Transverse colon (tissue), 4 donors: ENCODE measurements around the gene SPACA5. TPM values are rescaled to one million over a fixed set of nuclear protein-coding genes. Genes with fewer than 3 reads are reported as not detected.
"Not testable (repeated sequence)": the region's sequence is repeated elsewhere in the genome, so short reads cannot be mapped to it uniquely, and the experiment has no call there.

Experiments
- DNase-seq: peaks from one replicate; pipeline ENCODE4 v3.0.0-alpha.2; 2019
- H3K27ac ChIP-seq, 4 donors: fragments of 200-600 bp; sonication (generic); 2 replicates each; pipeline ENCODE4 v1.5.1; 2016 to 2018; ENCODE audit warnings: inconsistent platforms in 4 of 4
- H3K27me3 ChIP-seq: fragments of 200-600 bp; sonication (generic); 2 replicates; pipeline ENCODE4 v1.5.1; 2017; ENCODE audit warnings: inconsistent platforms
- H3K36me3 ChIP-seq, 4 donors: fragments of 200-600 bp; sonication (generic); 2 replicates each; pipeline ENCODE4 v1.5.1; 2017 to 2019; ENCODE audit warnings: inconsistent platforms in 4 of 4
- H3K4me1 ChIP-seq, 4 donors: fragments of 200-600 bp; sonication (generic); 2 replicates each; pipeline ENCODE4 v1.5.1; 2017 to 2020; ENCODE audit warnings: inconsistent platforms in 4 of 4
- H3K4me3 ChIP-seq, 4 donors: fragments of 200-600 bp; sonication (generic); 1 replicate in 1 of 4; 2 replicates in 3 of 4; pipeline versions ENCODE4 v1.5.1 to v1.6.1; 2017 to 2019; ENCODE audit warnings: inconsistent platforms in 4 of 4
- H3K9me3 ChIP-seq, 2 donors: fragments of 200-600 bp; sonication (generic); 2 replicates each; pipeline ENCODE4 v1.5.1; 2017 to 2019; ENCODE audit warnings: inconsistent platforms in 2 of 2
- CTCF ChIP-seq, 5 experiments: fragments of 200-600 bp in 3 of 5; fragments of 450-650 bp in 2 of 5; sonication (generic) in 3 of 5; IDR thresholded peaks; 1 replicate in 2 of 5; 2 replicates in 3 of 5; pipeline ENCODE4 v1.5.1; 2016 to 2017; ENCODE audit warnings: antibody characterized with exemption in 5 of 5, inconsistent platforms in 3 of 5, mild to moderate bottlenecking in 2 of 5, moderate library complexity in 1 of 5
- EP300 ChIP-seq: sonication (generic); formaldehyde crosslinking; IDR thresholded peaks from one replicate; pipeline ENCODE4 v1.6.1; 2017; ENCODE audit warnings: antibody characterized with exemption, low read depth
- POLR2A ChIP-seq: fragments of 450-650 bp; IDR thresholded peaks from one replicate; pipeline ENCODE4 v1.6.1; 2016; ENCODE audit warnings: antibody characterized with exemption, mild to moderate bottlenecking, moderate library complexity
- POLR2AphosphoS5 ChIP-seq, 3 donors: sonication (generic); formaldehyde crosslinking; IDR thresholded peaks; one replicate each; pipeline ENCODE4 v1.6.1; 2016; ENCODE audit warnings: antibody characterized with exemption in 3 of 3
- WGBS, 2 donors: methylation state at CpG; one replicate each; pipeline ENCODE4 v1.1.5; 2018; ENCODE audit warnings: low coverage in 1 of 2; 5-methylcytosine and 5-hydroxymethylcytosine counted together
- in situ Hi-C, 4 donors: fragments of 200-750 bp; cut with MboI; loops; one replicate each; pipeline versions ENCODE4 v1.15.0 to v1.15.1; 2017; ENCODE audit warnings: low sequenced_read_pairs in 3 of 4, low pct_ligation_motif_present in 1 of 4, low pct_unique_long_range_greater_than_20kb in 1 of 4
- intact Hi-C: fragments of 100-400 bp; cut with DNase I; formaldehyde crosslinking; loops from one replicate; pipeline ENCODE4 v1.15.1; 2023; ENCODE audit warnings: low total_unique reads
- total RNA-seq, 4 donors: library from RNA; depleted of rRNA; stranded (reverse); fragments of >200 nt; gene quantifications; one replicate each; pipeline ENCODE4 v1.1.0, GENCODE V29; 2016

The SPACA5 gene
- not detected for total RNA-seq

GRCh38 chrX:48006688-48007087, at the start of gene SPACA5:
Gene SPACA5, plus strand, starts transcription at chrX:48006988. Its CDS starts 815 bp downstream, at chrX:48007803.
- H3K9me3 ChIP-seq, DNase-seq, H3K27me3 ChIP-seq, intact Hi-C loops, H3K4me3 ChIP-seq, in situ Hi-C loops, H3K4me1 ChIP-seq, H3K36me3 ChIP-seq, H3K27ac ChIP-seq: not testable (repeated sequence)
- no CpG with 5 or more reads among the region's 8 CpGs for WGBS, 2 donors

- 79% methylated on average over 3 of the region's 4 CpGs; no CpG with 5 or more reads in 1 of the 2 donors for WGBS, 2 donors
- intact Hi-C loops, in situ Hi-C loops: not testable (repeated sequence)
These were observed 48.6 kb upstream of the SPACA5 start for GRCh38 chrX:47958206-47958605.

DNA sequence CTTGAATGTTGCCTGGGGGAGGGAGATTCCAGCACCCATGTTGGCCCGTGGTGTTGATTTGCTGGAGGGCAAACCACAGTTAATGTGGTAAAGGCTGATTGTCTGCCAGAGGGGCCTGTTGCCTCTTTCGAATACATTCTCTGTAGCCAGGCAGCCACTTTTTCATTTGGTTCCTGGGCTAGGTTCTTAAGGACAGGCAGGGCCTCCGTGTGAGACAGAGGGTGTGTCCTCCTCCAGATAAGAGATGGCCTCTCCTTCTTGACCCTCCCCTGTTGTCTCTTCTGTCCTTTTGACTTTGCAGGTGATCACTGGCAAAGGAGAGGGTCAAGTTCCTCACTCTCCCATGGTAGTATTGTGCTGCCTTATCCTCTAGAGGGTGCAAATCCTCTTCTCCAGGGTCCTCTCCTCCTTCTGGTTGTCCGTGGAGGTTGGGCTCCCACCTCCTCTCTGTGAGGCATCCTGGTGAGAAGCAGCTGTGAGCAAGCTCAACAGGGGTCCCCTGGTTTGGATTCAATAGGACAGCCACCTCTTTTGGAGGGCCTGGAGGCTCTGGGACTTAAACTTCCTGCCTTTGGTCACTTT, 47.9 kb upstream of the SPACA5 start:
- 20 to 52% methylated on average over 1 to 4 of the region's 4 CpGs for WGBS, 2 donors
- Histone ChIP-seq H3K27ac (no peak overlapping the region), H3K27me3 (no peaks in the 10 kb centered on the region), H3K4me1 (no peaks in the 10 kb centered on the region), H3K9me3 (no peaks in the 10 kb centered on the region), H3K36me3 (no peaks in the 10 kb centered on the region), H3K4me3 (no peak overlapping the region)
- TF ChIP-seq POLR2AphosphoS5 (IDR thresholded peaks at IDR 0.05) (no peak), POLR2A (no peak), EP300 (no peak), CTCF (IDR thresholded peaks at IDR 0.05) (peak in 1 of 5 experiments; percentile 13)
- in situ Hi-C loops (no loop called here), intact Hi-C loops (no loop called here)
- no peak for DNase-seq

More at GRCh38 chrX:47958206-47958605, 48.6 kb upstream of the SPACA5 start:
- H3K4me1 ChIP-seq, DNase-seq, H3K9me3 ChIP-seq, H3K4me3 ChIP-seq, H3K27ac ChIP-seq, H3K27me3 ChIP-seq, H3K36me3 ChIP-seq: not testable (repeated sequence)

DNA sequence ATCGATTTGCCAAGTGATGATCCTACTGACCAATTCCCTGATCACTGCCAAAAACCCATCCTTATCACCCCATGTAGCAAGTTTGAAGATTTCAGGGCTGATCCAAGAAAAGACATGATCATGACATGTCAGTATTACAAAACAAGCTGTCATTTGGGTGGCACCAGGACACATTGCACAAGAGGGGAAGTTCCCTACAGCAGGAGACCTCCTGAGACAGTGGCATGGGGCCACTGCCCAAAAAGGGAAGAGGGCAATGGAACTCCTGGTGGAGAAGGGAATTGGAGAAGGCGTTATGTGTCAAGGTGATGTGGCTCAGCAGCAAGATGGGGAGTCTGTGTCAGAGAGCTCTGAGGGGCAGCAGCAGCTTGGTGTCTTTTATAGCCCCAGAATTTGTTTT, 46.4 kb upstream of the SPACA5 start:
- WGBS, 2 donors, result 61% methylated on average over 2 of the region's 2 CpGs; no CpG with 5 or more reads in 1 of the 2 donors
- H3K4me1 ChIP-seq, result no peaks in the 10 kb centered on the region
- no peak overlapping the region for H3K4me3 ChIP-seq
- H3K9me3 ChIP-seq, result no peaks in the 10 kb centered on the region
- TF ChIP-seq EP300 (no peak), POLR2AphosphoS5 (IDR thresholded peaks at IDR 0.05) (no peak), CTCF (IDR thresholded peaks at IDR 0.05) (no peak), POLR2A (no peak)
- no peak for DNase-seq
- intact Hi-C loops, result no loop called here
- H3K27ac ChIP-seq, result no peak overlapping the region
- in situ Hi-C loops, result no loop called here
- H3K27me3 ChIP-seq, result no peaks in the 10 kb centered on the region
- no peaks in the 10 kb centered on the region for H3K36me3 ChIP-seq

GRCh38 chrX:47961830-47962229, 45.0 kb upstream of the SPACA5 start:
- H3K36me3 ChIP-seq, H3K27me3 ChIP-seq, DNase-seq, H3K9me3 ChIP-seq, H3K4me3 ChIP-seq, in situ Hi-C loops, intact Hi-C loops, H3K4me1 ChIP-seq, H3K27ac ChIP-seq: not testable (repeated sequence)
- WGBS, 2 donors, result 83 to 100% methylated on average over 2 to 6 of the region's 6 CpGs

DNA sequence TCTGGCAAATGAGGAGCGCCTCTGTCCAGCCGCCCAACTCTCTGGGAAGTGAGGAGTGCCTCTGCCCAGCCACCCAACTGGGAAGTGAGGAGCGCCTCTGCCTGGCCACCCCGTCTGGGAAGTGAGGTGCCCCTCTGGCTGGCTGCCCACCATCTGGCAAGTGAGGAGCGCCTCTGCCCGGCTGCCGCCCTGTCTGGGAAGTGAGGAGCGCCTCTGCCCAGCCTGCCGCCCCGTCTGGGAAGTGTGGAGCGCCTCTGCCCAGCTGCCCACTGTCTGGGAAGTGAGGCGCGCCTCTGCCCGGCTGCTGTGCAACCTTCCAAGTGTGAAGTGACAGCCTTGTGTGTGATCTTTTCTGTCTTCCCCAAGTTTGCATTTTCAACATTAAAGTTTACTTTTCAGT, 41.3 kb upstream of the SPACA5 start:
- H3K27ac ChIP-seq, result not testable (repeated sequence)

More for the DNA sequence above, 41.3 kb upstream of the SPACA5 start:
- H3K36me3 ChIP-seq, in situ Hi-C loops, H3K9me3 ChIP-seq, intact Hi-C loops, H3K4me1 ChIP-seq, H3K4me3 ChIP-seq, DNase-seq, H3K27me3 ChIP-seq: not testable (repeated sequence)
- WGBS, 2 donors, result 90% methylated on average over 14 of the region's 14 CpGs; no CpG with 5 or more reads in 1 of the 2 donors
